NCI-H187 (cell line): Measurements from ENCODE around the gene SLC34A3.

ENCODE experiments used
- DNase-seq, 2 experiments: peaks; one replicate each; lab custom pipeline; 2025; lab: John Stamatoyannopoulos, UW

SLC34A3 gene

DNA sequence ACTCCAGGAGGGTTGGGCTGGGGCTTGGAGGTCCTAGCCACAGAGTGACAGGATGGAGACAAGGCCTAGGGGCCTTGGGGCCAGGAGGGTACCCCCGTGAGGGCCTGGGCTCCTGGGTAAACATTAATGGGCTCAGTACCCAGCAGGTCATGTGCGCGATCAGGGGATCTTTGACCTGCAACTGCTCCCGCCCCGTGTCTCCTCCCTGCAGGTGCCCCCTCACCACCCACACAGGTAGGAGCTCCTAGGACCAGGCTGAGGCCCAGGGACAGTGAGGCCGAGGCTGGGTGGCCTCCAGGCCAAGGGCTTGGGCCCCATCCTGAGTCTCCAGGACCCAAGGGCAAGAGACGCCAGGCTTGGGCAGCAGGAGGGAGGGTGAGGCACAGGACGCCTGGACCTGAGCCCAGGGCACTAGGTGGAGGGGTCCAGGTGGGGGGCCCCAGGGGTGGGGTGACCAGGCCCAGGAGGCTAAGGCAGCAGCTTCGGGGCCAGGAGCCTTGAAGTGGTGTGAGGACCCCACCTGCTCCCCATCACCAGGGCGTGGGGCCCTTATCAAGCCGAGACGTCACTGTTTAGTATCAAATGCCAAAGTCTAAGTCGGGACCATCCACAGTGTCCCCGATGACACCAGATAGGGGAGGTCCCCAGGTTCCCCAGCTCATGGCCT, at the start of gene SLC34A3:
Gene SLC34A3 (plus strand): TSS at position 197 of the 667 bp plus-strand sequence. CDS start 802 bp downstream, outside the sequence.
- DNase-seq = no peak

DNA sequence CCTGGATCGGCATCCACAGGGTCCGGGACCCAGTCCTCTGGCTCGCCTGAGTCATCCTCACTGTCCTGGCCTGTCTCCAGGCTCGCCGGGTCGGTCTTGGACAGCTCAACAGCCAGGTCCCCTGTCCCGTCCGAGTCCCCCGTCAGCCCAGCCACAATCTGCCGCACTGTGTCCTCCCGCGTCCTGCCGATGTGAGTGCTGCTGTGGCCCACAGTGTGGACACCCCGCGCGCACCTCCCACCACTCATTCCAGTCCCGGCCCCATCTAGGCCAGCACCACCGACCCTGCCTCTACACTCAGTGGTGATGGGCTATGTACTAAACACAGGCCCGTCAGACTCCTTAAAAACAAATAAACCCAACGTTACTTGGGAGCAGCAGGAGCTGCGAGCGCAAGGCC, 49.0 kb upstream of the SLC34A3 start:
- no peak for DNase-seq

DNA sequence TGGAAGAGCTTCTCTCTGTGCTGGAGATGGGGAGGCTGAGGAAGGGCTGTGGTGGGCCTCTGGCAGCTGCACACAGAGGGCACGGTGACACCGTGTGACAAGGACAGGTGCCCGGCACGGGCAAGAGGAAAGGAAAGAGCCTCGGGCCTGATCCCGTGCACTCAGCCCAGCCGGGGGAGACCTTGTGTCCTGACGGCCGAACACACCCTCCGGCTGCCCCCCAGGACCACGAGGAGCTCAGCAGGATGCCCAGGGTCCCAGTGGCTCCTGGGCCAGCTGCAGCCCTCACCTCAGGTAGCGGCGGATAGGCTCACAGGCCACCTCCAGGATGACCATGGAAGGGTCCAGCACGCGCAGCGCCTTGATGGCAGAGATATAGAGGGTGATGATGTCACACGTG, 47.9 kb upstream of the SLC34A3 start:
- DNase-seq = no peak

DNA sequence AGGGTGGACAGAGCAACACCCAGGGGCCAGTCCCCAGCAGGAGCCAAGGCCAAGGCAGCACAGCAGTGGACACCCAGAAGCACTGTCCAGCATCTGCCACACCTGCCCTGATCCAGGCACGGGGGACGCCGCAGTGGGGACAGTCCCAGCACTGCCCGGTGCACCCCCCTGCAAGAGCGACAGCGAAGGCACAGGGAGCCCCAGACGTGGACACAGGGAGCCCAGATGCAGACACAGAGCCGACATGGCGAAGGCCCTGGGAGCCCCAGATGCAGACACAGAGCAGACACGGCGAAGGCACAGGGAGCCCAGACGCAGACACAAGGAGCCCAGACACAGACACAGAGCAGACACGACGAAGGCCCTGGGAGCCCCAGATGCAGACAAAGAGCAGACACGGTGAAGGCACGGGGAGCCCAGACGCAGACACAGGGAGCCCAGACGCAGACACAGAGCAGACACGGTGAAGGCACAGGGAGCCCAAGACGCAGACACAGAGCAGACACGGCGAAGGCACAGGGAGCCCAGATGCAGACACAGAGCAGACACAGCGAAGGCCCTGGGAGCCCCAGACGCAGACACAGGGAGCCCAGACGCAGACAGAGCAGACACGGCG, 46.6 kb upstream of the SLC34A3 start:
- DNase-seq = no peak

DNA sequence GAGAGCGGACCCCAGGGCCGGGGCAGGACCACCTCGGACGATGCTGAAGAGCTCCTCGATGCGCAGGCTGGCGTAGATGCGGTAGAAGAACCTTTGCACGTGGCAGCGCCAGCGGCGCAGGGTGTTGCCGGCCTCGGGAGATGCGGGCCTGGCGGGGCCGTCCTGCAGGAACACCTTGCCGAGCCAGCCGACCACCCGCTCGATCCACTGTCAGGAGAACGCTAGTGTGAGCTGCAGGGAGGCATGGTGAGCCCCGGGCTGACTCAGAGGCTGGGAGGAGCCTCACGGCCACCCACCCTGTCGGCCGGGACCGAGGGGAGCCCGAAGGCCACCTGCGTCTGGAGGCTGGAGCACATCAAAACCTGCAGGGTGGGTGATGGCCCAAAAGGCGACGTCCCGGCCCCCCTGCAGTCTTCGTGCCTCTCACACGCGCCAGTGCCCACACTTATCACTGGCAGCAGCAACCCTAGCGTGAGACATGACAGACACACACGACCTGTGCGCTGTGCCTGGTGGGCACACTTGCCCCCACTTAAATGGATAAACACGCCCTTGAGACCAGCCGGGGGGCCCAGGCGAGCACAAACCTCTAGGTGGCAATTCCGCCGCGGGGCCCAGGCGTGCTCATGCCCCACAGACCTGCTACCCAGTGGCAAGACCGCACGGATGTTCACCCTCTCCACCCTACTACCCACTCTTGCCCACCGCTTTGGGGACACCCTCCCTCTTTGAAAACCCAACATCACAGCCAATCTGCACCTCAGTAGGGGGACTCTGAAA, 45.6 kb upstream of the SLC34A3 start:
- no peak for DNase-seq

DNA sequence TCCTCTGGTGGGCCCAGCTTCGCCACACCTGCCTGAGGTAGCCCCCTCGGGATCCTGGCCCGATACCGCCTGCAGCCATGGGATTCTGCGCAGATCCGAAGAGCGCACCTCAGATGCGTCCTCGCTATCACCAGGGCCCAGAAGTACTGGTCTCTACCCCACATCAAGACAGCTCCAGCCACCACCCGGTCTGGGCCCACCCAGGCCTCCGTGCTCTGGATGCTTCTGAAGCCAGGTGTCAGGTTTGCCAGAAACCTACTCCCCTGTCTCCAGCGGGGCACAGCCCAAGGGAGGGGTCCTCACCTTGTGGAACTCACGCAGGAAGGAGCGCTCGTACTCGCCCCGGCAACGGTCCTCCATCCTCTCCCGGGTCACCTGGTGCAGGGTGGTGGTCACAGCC, 44.8 kb upstream of the SLC34A3 start:
- DNase-seq = no peak

DNA sequence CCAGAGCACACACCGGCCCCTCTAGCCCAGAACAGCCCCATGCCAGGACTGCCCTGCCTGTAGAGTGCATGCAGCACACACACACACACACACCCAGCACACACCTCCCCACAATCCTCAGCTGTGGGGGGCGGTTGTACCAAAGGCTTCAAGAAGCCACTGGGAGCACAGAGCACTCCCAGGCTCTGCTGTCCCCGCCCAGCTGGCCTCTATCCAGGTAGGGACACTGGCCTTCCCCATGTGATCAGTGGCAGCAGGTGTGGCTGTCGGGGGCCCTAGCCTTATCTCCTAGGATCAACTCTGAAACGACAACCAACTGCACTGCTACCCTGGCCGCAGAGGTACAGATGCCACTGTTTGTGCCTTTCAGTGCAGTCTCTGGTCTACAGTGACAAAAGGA, 44.3 kb upstream of the SLC34A3 start:
- DNase-seq = no peak

DNA sequence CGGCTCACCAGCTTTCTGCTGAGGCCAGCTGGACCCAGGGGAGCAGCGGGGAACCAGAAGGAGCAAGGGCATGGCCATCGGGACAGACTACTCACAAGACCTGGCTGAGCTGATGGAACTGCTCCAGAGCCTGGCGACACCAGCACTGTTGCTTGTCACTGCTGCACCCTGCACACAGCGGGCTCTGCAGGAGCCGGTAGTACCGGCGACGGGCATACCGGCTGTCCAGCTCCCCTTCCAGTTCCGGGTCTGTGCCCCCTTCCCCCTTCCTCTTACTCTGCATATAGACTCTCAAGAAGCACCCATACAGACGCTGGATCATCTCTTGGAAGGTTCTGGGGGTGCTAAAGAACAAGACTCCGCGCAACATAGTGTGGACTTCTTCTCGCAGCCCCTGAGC, 43.3 kb upstream of the SLC34A3 start:
- no peak for DNase-seq

DNA sequence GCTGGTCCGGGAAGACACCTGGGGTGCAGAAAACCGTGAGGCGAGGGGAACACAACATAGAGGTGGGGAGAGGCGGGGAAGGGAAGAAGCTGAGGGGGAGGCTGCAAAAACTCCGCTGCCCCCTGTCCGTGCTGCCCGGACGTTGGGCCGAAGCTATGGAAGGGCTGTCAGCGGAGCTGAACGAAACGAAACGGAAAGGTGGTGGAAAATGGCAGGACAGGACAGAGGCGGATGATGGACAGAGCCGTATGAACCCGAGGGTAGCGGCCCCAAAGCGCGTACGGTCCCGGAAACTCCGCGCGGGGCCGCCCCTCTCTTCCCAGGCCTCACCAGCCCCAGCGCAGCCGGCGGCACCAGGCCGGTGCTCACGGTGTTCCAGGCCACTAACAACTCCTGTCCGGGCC, 42.6 kb upstream of the SLC34A3 start:
- no peak for DNase-seq

DNA sequence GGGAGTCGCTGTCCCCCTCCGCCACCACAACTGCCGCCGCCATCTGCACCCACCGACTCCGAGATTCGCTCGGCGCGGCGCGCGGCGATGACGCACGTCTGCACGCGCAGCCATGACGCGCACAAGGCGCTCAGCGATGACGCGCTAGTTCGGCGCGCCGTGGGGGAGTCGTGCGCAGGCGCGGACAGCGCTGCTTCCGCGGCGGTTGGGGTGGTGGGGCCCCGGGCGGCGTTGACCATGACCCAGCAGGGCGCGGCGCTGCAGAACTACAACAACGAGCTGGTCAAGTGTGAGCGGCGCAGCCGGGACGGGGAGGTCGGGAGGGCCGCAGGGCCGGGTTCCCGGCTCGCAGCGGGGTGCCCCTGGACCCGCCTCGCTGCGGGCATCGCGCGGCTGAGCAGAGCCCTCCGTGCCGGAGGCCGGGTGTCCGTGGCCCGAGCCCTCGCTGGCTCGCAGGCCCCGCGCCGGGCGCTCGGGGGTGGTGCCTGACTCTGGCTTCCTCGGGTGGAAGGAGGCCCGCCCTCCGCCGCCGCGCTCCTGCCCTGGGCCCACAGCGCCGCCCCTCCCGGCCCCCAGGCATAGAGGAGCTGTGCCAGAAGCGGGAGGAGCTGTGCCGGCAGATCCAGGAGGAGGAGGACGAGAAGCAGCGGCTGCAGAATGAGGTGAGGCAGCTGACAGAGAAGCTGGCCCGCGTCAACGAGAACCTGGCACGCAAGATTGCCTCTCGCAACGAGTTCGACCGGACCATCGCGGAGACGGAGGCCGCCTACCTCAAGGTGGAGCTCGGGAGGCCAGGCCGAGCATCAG, 42.0 kb upstream of the SLC34A3 start, which contains the start of the genes ANAPC2 and SSNA1:
Gene ANAPC2 (minus strand): TSS at position 71 of the 807 bp plus-strand sequence. CDS start 28 bp downstream, at position 43.
Gene SSNA1 (plus strand): TSS at position 187 of the 807 bp plus-strand sequence. CDS start 51 bp downstream, at position 238.
- peak; percentile 67 to 69 for DNase-seq

DNA sequence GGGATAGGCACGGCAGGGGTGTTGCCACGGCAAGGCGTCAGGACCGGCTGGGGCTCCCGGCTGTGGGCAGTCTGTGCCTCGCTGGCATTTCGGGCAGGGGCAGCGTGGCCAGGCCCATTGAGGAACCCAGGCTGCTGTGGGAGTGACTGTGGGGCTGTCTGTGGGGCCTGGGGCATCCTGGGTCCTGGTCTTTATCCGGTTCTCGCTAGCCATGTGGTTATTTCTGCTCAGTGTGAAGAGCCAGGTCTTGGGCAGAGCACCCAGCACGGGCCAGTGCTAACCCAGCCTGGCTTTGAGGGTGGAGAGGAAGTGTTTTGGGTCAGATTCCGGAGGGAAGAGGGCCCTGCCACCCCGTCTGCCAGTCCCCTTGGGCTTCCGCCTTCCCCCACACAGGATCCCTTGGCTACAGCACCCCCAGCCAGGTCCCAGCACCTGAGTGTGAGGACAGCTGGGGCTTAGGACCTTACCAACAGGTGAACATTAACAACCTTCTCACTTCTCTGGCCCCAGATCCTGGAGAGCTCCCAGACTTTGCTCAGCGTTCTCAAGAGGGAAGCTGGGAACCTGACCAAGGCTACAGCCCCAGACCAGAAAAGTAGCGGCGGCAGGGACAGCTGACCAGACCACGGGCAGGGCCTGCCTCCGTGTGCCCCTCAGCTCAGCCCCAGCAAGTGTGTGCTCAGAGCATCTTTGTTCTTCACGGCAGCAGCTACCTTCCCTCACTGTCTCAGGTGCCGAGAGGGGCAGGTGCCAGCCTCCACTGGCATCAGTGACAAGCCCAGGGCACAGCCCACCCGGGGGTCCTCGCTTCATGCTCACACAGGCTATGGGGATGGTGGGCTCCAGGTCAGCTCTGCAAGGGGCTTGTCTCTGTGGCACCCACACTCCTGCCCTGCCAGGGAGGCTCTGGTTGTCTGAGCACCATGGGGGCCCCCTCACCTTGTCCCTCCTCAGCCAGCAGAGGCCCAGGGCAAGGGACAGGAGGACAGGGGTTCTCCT, 41.1 kb upstream of the SLC34A3 start:
- DNase-seq = no peak

DNA sequence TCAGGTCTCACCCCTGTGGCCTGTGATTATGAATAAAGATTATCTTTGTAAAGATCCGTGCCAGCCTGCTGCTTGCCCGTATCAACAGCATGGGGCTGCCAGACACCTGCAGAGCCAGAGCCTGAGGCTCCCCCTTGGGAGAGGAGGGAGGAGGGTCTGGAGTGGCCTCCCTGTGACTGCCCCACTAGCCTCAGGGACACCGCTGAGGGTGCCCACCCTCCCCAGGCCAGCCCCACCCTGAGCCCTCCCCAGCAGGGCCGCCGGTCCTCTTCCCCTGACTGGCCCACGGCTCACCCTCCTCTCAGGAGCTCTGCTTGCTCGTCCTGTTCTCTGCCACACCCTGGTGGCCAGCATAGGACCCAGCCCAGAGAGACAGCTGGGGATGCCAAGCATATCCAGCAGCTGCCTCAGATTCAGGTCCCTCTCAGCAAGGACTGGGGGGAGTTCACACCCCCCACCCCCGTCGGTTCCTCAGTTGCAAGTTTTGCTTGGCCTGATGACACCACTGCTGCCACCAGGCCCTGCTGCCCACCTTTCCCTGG, 40.3 kb upstream of the SLC34A3 start:
- no peak for DNase-seq

DNA sequence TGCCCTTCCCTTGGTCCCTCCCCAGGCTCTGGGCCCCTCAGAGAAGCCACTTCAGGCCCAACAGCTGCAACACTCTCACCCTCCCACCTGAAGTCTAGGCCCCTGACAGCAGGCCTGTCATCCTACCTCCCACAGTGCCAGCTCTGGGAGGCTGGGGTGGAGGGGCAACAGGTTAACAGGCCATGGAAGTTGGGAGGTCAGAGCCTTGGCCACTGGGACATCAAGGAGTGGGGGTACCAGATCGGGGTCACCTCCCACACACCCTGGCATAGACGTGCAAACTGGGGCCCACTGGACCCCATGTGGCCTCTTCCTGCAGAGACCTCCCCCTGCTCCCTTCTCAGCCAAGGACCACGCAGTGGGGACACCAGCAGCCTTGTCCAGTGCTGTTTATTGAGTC, 39.5 kb upstream of the SLC34A3 start:
- no peak for DNase-seq

DNA sequence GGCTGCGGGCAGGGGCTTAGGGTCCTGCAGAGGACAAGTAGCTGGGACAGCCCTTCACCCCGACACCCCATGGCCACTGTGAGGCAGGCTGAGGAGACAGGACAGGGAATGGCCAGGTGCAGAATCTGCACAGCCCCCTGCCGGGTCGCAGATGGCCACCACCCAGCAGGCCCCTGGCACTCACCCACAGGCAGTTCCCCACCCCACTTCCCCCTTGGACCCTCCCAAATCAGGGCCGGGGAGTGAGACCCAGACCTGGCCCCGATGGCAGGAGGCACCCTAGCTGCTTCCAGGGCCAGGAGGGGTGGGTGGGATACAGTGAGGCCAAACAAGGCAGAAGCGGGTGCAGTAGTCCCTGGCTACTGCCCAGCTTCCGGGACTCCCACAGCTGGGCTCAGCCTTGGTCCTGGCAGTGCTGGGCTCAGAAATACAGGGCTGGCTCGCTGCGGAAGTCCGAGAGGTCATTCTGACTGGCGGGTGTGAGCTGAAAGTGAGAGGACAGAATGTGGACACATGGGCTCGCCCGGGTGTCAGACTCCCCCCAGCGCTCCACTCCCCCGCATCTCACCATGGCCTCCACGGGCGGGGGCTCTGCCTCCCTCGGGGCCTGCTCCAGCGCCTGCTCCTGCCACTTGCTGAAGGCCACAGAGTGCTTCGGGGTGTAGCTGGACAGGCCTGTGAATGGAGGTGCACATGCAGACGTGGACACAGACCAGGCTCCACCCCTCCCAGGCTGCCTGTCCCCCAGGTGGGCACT, 38.8 kb upstream of the SLC34A3 start:
- DNase-seq = no peak

DNA sequence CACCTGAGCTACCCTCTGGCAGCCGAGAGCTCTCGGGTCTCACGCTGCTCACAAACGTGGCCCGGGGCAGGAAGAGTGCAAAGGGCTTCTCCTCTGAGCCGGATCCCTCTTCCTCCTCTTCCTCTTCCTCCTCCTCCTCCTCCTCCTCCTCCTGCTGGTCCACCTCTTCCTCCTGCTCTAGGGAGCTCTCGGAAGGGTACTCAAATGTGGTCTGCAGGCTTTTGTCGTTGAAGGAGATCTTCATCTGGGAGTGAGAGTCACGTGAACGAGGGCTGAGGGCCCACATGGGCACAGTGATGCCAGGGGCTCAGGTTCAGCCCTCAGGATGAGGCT, 38.3 kb upstream of the SLC34A3 start:
- no peak for DNase-seq

DNA sequence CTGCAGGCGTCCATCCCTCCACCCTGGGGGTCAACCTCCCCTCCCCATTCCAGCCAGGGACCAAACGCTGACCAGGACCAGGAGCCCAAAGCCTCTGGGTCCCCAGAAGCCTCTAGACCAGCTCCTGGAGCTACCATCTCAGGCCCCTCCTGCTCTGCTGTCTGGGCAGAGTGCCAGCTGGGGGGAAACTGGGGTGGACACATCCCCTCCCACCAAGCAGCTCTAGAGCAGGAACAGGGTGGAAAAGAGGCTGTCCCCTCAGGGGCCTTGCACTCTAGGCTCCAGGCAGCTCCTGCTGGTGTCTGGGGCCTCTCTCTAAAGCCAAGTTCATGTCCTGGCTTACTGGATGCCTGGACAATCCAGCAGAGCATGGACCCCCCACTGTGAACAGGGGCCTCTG, 37.8 kb upstream of the SLC34A3 start:
- DNase-seq = no peak

DNA sequence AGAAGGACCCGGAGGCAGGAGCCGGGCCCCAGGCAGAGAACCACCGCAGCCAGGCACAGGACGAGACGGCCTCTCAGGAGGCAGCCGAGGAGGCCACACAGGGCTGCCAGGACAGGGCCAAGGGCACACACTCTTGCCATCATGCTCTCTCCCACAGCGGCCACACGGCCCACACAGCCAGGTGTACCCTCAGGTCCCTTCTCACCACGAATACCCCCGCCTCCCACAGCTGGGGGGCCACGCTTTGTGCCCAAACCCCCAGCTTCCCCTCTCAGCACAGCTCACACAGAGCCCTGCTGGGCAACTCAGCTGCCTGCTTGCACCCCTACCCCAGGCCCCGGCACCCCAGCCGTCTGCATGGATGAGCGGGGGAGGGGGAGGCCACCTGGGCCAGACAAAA, 36.9 kb upstream of the SLC34A3 start:
- no peak for DNase-seq

DNA sequence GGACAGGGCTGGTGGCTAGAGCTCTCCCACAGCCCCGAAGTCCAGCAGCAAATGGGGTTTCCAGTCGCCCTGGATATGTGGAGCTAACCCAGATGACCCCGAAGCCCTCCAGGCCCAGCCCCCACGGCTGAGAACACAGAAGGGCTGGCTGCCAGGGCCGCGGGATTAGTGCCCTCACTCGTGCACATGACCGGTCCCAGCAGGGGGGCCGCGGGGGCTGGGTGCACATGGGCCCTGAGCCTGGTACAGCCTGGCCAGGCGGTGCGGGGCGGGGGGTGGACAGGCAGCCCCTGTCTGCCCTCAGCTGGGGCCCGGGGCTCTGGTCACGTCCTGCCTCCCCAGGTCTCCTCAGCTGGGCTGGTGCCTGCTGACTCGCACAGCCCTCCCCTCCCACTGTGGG, 36.3 kb upstream of the SLC34A3 start:
- no peak for DNase-seq

DNA sequence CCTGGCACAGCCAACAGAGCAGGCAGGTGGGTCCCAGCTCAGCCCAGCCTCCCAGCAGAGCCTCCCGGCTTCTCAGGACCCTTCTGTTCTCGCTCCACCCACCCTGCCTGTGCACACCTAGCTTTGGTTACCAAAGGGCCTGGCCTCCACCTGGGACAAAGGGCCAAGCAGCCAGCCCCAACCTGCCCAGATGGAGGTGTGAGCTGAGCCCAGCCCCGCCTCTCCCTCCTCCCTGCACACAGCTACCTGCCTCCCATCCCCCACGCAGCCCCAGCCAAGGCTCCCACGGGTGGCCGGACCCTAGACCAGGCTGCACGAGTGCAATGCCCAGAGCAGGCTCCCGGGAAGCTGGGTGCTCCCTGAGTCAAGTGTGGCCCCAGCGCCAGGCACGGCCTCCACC, 35.8 kb upstream of the SLC34A3 start:
- no peak for DNase-seq
